HepG2 (cell line): ENCODE results near the gene CLPX. TPM values are rescaled to one million over a fixed set of nuclear protein-coding genes. Genes with fewer than 3 reads are reported as not detected.

Source experiments
- ARID5B ChIP-seq: IDR thresholded peaks from 2 replicates; pipeline ENCODE4 v1.4.0; 2020; ENCODE audit warnings: mild to moderate bottlenecking, missing genetic modification reagents
- BORCS8-MEF2B ChIP-seq: sonication (generic); formaldehyde crosslinking; IDR thresholded peaks from 2 replicates; pipeline ENCODE4 v1.8.0; 2022; ENCODE audit warnings: mild to moderate bottlenecking, missing genetic modification reagents
- FOSL2 ChIP-seq: sonication (generic); formaldehyde crosslinking; IDR thresholded peaks from 2 replicates; pipeline ENCODE4 v1.4.0; 2020; ENCODE audit warnings: missing genetic modification reagents
- HDAC6 ChIP-seq: fragments of 200-600 bp; sonication (generic); IDR thresholded peaks from 2 replicates; pipeline ENCODE4 v1.7.0; 2017; ENCODE audit warnings: mild to moderate bottlenecking, antibody characterized with exemption, low read length, low read depth
- HMGXB3 ChIP-seq: sonication (generic); formaldehyde crosslinking; IDR thresholded peaks from 2 replicates; pipeline ENCODE4 v1.4.0; 2020; ENCODE audit warnings: missing genetic modification reagents, borderline replicate concordance
- HMGXB4 ChIP-seq, 2 experiments: sonication (generic) in 1 of 2; formaldehyde crosslinking in 1 of 2; IDR thresholded peaks; 2 replicates each; pipeline versions ENCODE4 v1.4.0 to v1.6.1; 2018 to 2020; ENCODE audit warnings: missing genetic modification reagents in 2 of 2, borderline replicate concordance in 1 of 2, low read depth in 1 of 2, mild to moderate bottlenecking in 1 of 2, missing biosample characterization in 1 of 2
- JUN ChIP-seq: sonication (generic); formaldehyde crosslinking; IDR thresholded peaks from 2 replicates; pipeline ENCODE4 v1.4.0; 2020; ENCODE audit warnings: mild to moderate bottlenecking, missing genetic modification reagents
- NFE2L1 ChIP-seq: sonication (generic); formaldehyde crosslinking; IDR thresholded peaks from 2 replicates; pipeline ENCODE4 v1.4.0; 2020; ENCODE audit warnings: missing genetic modification reagents, mild to moderate bottlenecking, borderline replicate concordance
- NFRKB ChIP-seq: fragments of 450-650 bp; IDR thresholded peaks from 2 replicates; pipeline ENCODE4 v1.6.1; 2017
- NR2C2 ChIP-seq: sonication (generic); formaldehyde crosslinking; IDR thresholded peaks from 2 replicates; pipeline ENCODE4 v1.4.0; 2020; ENCODE audit warnings: missing genetic modification reagents, mild to moderate bottlenecking, moderate library complexity, borderline replicate concordance
- SIN3A ChIP-seq: IDR thresholded peaks from 2 replicates; pipeline ENCODE4 v1.6.1; 2011; ENCODE audit warnings: low read depth, mild to moderate bottlenecking, control low read depth, low read length, borderline replicate concordance
- U2AF2 ChIP-seq: fragments of 200-400 bp; formaldehyde crosslinking; IDR thresholded peaks from 2 replicates; pipeline ENCODE4 v1.6.1; 2017; ENCODE audit warnings: low read depth, mild to moderate bottlenecking, low read length
- ZMAT5 ChIP-seq: sonication (generic); formaldehyde crosslinking; IDR thresholded peaks from 2 replicates; pipeline ENCODE4 v1.5.0; 2020; ENCODE audit warnings: mild to moderate bottlenecking, low read depth, missing genetic modification reagents, borderline replicate concordance
- ZMYM4 ChIP-seq: sonication (generic); formaldehyde crosslinking; IDR thresholded peaks from 2 replicates; pipeline ENCODE4 v1.8.1; 2023; ENCODE audit warnings: mild to moderate bottlenecking, missing genetic modification reagents
- ZNF10 ChIP-seq: sonication (generic); formaldehyde crosslinking; IDR thresholded peaks from 2 replicates; pipeline ENCODE4 v1.4.0; 2020; ENCODE audit warnings: mild to moderate bottlenecking, low read depth, missing genetic modification reagents, borderline replicate concordance
- ZNF230 ChIP-seq: sonication (generic); formaldehyde crosslinking; IDR thresholded peaks from 2 replicates; pipeline ENCODE4 v1.4.0; 2020; ENCODE audit warnings: mild to moderate bottlenecking, missing genetic modification reagents
- ZNF264 ChIP-seq: sonication (generic); formaldehyde crosslinking; IDR thresholded peaks from 2 replicates; pipeline ENCODE4 v1.4.0; 2020; ENCODE audit warnings: missing genetic modification reagents
- ZNF501 ChIP-seq: sonication (generic); formaldehyde crosslinking; IDR thresholded peaks from 2 replicates; pipeline ENCODE4 v1.5.1; 2020; ENCODE audit warnings: mild to moderate bottlenecking, moderate library complexity, missing genetic modification reagents
- polyA plus RNA-seq, 8 experiments: library from polyadenylated mRNA; depleted of rRNA in 3 of 8; stranded (reverse) in 7 of 8; unstranded in 1 of 8; fragments of >200 nt; fragmentation: Illumina TruSeq in 4 of 8; extraction: Trizol in 4 of 8; gene quantifications; 2 replicates each; pipeline versions ENCODE4 v1.2.1 to v1.2.3, GENCODE V29; 2011 to 2016; ENCODE audit warnings: low read depth in 4 of 8, missing spikeins in 1 of 8, mixed read lengths in 1 of 8; ENCODE audit not compliant: insufficient read depth in 1 of 8
- total RNA-seq, 5 experiments: library from RNA; depleted of rRNA; stranded (reverse); fragments of >200 nt; fragmentation: Illumina TruSeq; extraction: Trizol; gene quantifications; 2 replicates each; pipeline ENCODE4 v1.2.3, GENCODE V29; 2016; ENCODE audit warnings: low read depth in 1 of 5

The CLPX gene
- total and polyA plus RNA-seq, 2 of the 13 experiments (the other 11 are each of a cell fraction or from before 2014, with no cell fraction given) = 33.9 to 61.3 TPM

GRCh38 chr15:65184868-65185717, at the start of gene CLPX (continued):
- no peak for TF ChIP-seq ARID5B
- TF ChIP-seq NFRKB = no peak
- no peak for TF ChIP-seq ZNF230 (CRISPR knock-in tag)
- peak; percentile 67; the same call in 1 of the 2 replicates for TF ChIP-seq HMGXB3 (CRISPR knock-in tag)
- no peak for TF ChIP-seq ZNF264 (CRISPR knock-in tag)
- TF ChIP-seq ZNF501 (CRISPR knock-in tag) = peak; percentile 69
- no peak for TF ChIP-seq FOSL2 (CRISPR knock-in tag)
- no peak for TF ChIP-seq U2AF2
- no peak for TF ChIP-seq ZMAT5
- peak; percentile 98 for TF ChIP-seq NR2C2 (CRISPR knock-in tag)
- peak; percentile 56; the same call in 1 of the 2 replicates for TF ChIP-seq JUN (CRISPR knock-in tag)
- no peak for TF ChIP-seq ZNF10 (CRISPR knock-in tag)
- TF ChIP-seq BORCS8-MEF2B = no peak
- TF ChIP-seq ZMYM4 = 0 out of 2 replicates have a peak, but pooled peaks have one; percentile 35
- peak; percentile 72 to 78; a peak in 3 of 4 replicates for TF ChIP-seq HMGXB4 (CRISPR knock-in tag; IDR thresholded peaks at IDR 0.05; ENCODE audit: borderline replicate concordance in 1 of 2, low read depth in 1 of 2)
- peak; percentile 59; the same call in 1 of the 2 replicates for TF ChIP-seq SIN3A
- TF ChIP-seq NFE2L1 = no peak
- no peak for TF ChIP-seq HDAC6
